GM19395 (cell line): ENCODE measurements around the gene MEPCE.
"Not testable (repeated sequence)": the region's sequence is repeated elsewhere in the genome, so short reads cannot be mapped to it uniquely, and the experiment has no call there.

Experiments
- ATAC-seq: cut with Tn5 transposase; IDR thresholded peaks from one replicate; pipeline ENCODE4 v1.9.1; 2021; ENCODE audit warnings: mild to moderate bottlenecking, moderate library complexity; ENCODE audit not compliant: unreplicated experiment

Gene MEPCE, protein sequence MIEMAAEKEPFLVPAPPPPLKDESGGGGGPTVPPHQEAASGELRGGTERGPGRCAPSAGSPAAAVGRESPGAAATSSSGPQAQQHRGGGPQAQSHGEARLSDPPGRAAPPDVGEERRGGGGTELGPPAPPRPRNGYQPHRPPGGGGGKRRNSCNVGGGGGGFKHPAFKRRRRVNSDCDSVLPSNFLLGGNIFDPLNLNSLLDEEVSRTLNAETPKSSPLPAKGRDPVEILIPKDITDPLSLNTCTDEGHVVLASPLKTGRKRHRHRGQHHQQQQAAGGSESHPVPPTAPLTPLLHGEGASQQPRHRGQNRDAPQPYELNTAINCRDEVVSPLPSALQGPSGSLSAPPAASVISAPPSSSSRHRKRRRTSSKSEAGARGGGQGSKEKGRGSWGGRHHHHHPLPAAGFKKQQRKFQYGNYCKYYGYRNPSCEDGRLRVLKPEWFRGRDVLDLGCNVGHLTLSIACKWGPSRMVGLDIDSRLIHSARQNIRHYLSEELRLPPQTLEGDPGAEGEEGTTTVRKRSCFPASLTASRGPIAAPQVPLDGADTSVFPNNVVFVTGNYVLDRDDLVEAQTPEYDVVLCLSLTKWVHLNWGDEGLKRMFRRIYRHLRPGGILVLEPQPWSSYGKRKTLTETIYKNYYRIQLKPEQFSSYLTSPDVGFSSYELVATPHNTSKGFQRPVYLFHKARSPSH

DNA sequence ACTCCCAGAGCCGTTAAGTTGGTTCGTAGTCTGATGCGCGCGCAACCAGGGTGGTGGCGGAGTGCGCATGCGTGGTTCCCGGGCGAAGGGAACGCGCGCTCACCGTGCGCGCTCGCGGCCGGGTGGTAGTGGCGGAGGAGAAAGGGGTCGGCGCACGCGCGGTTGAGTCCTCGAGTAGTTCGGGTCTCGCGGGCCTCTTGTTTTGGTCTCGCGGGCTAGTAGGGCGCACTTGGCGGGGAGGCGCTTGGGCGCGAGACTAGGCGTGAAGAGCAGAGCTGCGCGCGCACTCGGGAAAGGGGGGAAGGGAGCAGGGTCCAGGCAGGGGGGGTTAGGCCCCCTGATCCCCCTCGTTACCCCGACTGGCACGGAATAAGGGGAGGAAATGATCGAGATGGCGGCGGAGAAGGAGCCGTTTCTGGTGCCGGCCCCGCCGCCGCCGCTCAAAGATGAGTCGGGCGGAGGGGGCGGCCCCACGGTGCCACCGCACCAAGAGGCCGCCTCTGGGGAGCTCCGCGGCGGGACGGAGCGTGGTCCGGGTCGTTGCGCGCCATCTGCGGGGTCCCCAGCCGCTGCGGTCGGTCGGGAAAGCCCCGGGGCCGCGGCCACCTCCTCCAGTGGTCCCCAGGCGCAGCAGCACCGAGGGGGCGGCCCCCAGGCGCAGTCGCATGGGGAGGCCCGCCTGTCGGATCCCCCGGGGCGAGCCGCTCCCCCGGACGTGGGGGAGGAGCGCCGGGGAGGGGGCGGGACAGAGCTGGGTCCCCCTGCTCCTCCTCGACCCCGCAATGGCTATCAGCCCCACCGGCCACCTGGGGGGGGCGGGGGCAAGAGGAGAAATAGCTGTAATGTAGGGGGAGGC, at the start of gene MEPCE:
Gene MEPCE, plus strand, starts transcription at position 195 of the 856 bp plus-strand sequence. Its CDS starts 188 bp downstream, at position 383.
- ATAC-seq = peak; percentile 31

DNA sequence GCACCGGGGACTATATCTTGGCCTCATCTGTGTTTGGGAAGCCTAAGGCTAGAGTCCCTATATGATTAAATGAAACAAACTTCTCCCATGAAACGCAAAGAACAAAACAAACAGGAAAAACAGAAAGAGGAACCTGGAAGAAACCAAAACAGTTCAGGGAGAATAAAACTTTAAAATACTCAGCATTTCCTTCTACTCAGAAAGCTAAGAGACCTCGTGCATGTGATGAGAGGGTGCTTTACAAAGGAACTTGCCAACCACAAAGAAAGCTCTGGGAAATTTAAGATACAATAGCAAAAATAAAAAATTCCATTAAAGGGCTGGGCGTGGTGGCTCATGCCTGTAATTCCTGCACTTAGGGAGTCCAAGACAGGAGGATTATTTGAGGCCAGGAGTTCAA, 49.4 kb upstream of the MEPCE start:
- no peak for ATAC-seq

DNA sequence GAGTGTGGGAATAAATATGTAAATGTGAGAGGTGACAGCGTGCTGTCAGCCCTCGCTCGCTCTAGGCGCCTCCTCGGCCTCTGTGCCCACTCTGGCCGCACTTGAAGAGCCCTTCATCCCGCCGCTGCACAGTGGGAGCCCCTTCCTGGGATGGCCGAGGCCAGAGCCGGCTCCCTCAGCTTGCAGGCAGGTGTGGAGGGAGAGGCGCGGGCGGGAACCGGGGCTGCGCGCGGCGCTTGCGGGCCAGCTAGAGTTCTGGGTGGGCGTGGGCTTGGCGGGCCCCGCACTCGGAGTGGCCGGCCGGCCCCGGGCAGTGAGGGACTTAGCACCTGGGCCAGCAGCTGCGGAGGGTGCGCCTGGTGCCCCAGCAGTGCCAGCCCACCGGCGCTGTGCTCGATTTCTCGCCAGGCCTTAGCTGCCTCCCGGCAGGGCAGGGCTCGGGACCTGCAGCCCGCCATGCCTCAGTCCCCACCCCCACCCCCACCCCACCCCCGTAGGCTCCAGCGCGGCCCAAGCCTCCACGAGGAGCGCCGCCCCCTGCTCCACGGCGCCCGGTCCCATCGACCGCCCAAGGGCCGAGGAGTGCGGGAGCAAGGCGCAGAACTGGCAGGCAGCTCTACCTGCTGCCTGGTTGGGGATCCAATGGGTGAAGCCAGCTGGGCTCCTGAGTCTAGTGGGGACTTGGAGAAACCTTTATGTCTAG, 47.9 kb upstream of the MEPCE start:
- ATAC-seq = not testable (repeated sequence)

DNA sequence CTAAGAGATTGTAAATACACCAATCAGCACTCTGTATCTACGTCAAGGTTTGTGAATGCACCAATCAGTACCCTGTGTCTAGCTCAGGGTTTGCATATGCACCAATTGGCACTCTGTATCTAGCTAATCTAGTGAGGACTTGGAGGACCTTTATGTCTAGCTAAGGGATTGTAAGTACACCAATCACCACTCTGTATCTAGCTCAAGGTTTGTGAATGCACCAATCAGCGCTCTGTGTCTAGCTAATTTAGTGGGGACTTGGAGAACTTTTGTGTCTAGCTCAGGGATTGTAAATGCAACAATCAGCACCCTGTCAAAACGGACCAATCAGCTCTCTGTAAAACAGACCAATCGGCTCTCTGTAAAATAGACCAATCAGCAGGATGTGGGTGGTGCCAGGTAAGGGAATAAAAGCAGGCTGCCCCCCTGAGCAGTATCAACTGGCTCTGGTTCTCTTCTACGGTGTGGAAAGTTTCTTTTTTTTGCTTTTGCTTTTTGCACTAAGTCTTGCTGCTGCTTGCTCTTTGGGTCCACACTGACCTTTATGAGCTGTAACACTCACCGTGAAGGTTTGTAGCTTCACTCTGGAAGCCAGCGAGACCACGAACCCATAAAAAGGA, 47.3 kb upstream of the MEPCE start:
- not testable (repeated sequence) for ATAC-seq

DNA sequence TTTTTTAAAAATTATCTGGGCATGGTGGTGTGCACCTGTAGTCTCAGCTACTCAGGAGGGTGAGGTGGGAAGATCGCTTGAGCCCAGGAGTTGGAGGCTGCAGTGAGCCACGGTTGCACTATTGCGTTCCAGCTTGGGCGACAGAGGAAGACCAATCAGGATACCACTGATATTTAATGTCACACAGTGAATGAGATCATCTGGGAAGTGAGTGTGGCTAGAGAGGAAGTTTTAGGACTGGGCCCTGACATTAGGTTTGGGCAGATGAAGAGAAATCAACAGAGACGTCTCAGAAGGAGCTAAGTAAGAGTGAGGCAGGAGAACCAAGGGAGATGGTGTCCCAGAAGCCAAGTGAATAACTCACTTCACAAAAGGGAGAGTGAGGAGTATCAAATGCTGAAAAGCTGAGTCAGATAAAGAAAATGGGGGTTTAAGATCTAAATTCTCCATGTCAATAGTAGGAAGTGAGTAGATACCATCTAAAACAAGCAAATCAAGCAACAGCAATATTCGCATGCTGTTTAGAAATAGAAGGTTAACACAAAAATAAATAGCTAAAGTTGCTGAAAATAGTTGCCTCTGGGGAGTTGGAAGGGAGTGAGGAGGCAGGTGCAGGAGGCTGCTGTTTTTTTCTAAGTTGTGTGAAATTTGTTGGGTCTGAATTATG, 44.9 kb upstream of the MEPCE start:
- ATAC-seq = no peak

DNA sequence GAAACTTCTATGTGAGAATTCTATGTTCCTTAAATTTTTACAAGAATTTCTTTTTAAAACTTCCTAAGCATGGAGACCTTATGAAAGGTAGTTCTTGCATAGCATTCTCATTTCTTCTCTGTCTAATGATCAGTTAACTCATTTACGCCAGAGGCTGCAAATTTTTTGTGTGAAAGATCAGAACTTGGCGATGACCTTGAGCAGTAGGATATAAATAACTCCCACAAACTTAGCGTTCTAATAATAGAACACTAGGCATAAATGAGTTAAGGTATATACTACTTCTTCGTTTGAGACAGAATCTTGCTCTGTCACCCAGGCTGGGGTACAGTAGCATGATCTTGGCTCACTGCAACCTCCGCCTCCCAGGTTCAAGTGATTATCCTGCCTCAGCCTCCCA, 42.7 kb upstream of the MEPCE start:
- no peak for ATAC-seq

DNA sequence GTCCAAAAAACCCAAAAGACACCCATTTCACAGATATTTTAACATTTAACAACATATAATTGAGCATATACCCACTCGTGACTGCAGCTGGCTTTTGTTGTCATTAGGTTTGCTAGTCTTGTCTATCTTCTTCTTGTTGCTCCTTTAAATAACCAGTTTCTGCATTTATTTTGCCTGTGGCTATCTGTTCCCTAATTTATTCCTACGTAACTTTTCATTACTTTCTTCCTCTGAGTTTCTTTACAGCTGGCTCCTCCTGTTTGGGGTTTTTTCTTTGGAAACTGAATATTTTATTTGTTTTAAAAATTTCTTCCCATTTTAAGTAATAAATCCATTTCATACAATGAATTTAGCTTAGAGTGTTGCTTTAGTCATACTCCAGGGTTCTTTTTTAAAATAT, 41.9 kb upstream of the MEPCE start:
- no peak for ATAC-seq

DNA sequence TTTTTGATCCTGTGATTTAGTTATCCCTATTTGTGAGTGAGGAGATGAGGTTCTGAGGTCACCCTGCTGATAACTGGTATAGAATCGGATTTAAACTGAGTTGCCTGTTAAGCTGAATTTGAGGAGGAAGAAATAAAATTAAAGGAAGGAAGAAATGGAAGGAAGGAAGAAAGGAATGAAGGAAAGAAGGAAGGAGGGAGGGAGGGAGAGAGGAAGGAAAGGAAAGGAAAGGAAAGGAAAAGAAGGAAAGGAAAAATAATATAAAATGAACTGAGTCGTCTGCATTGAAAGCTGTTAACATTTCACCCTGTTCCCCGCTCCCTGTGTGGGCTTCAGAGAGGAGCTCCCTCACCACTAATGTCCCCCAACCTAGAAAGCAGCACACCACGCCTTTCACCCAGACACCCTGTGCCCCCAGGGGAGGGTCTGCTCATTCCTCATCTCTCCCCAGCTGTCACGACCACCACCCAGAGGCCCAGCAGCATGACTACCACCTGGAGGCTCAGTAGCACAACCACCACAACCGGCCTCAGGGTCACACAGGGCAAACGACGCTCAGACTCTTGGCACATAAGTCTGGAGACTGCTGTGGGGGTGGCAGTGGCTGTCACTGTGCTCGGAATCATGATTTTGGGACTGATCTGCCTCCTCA, 40.1 kb upstream of the MEPCE start:
- no peak for ATAC-seq

DNA sequence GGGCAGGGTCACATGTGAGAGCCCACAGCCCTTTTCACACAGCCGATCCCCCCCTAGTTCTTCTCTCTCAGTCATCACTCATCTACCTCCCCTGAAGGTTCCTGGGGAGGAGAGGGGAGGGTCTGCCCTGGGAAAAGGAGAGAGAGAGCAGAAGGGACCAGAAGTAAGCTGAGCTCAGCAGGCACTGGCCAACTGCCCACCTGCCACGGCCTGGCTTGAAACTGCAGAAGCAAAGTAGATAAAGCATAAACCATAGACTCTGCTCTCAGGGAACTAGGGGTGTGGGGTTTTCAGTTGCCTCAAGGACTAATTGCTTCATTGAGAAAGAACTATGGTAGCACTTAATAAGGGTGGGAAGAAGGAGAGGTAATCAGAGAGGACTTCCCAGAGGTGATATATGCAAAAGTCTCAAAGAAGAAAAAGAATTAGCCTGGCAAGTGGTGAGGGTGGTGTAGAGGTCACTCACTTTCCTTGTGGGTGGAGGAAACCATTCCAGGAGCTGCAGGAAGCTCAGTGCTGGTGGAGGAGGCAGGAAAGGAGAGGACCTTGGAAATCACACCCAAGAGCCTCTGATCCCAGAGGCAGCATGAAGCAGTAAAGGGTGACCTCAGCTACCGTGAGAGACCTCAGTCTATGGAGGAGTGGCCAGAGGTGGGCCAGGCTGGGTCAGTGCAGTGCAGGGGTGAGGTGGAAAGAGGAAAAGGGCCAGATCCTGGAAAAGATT, 39.2 kb upstream of the MEPCE start:
- ATAC-seq = no peak

DNA sequence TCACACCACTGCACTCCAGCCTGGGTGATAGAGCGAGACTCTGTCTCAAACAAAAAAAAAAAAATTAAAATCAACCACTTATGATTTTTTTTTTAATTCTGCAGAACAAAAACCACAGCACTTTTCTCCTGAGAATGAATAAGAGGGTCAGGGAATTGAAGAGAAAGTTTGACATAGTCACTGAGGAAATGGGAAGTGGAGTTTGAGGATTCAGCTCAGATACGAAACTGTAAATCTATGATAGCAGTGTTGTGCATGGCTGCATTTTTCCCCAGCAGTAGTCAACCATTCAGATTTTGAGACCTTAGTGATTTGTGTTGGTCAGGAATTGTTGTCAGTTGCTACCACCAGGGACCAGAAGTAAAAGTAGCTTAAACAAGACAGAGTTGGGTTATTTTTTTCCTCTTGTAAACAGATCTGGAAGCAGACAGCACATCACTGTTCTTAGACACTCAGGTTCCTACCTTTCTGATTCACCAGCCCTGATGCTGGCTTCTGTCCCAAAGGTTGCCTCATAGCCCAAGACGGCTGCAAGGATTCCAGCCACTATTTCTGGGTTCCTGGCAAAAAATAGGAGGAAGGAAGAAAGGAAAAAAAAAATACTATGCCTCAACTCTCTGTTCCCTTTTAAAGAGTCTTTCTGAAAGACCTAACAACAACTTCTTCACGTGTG, 36.3 kb upstream of the MEPCE start:
- ATAC-seq = no peak

DNA sequence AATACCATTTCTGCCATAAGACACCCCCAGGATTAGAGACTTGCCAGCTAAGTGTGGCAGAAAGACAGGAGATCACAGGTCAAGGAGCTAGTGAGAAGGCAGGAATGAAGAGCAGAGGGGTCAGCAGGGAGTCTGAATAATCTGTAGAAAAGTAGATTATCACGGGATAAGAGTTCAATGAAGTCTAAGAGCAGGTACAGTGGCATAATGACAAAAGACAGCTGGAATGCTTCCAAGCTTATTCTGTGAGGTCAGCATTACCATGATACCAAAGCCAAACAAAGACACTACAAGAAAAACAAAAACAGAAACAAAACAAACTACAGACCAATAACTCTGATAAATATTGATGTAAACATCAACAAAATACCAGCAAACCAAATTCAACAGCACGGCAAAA, 35.6 kb upstream of the MEPCE start:
- ATAC-seq = no peak

DNA sequence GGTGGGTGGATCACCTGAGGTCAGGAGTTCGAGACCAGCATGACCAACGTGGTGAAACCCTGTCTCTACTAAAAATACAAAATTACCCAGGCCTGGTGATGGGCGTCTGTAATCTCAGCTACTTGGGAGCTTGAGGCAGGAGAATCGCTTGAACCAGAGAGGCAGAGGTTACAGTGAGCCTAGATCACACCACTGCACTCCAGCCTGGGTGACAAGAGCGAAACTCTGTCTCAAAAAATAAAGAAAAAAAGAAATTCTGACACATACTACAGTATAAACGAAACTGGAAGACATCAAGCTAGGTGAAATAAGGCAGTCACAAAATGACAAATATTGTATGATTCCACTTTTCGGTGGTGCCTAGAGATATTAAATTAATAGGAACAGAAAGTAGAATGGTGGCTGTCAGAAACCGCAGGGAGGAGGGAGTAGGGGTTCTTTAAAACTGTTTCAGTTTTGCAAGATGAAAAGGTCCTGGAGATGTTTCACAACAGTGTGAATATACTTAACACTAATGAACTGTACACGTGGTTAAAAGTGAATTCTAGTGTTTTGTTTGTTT, 33.1 kb upstream of the MEPCE start:
- ATAC-seq = peak; percentile 86

DNA sequence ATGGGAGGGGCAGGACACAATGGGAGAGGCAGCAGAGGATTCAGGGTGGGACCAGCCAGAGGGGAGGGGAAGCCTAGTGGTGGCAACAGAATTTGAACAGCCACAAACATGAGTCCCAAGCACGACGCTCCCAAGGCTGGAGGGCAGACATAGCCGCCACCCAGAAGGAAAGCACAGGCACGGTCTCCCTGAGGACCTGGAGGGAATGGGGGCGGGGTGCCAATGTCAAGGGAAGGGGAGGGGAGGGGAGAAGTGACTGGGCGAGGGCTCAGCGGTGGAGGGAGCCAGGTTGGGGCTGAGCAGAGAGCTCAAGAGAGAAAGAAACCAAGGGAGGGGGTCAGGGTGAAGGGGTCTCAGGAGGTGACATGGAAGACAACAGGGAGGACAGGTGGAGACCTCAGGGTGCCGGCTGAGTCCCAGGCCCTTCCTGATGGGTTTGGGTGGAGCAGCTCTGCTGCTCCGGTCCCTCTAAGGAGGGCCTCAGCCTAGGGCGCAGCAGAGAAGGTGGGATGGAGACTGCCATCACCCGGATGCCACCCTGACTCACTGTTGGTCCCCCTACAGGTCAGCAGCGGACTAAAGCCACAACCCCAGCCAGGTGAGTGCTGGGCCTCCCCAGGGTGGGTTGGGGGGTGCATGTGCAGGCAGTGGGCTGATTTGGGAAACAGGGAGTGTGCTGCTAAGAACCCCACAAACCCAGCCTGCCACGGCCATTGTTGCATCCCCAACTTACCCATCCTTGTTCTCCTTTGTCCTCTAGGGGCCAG, 32.1 kb upstream of the MEPCE start:
- no peak for ATAC-seq

DNA sequence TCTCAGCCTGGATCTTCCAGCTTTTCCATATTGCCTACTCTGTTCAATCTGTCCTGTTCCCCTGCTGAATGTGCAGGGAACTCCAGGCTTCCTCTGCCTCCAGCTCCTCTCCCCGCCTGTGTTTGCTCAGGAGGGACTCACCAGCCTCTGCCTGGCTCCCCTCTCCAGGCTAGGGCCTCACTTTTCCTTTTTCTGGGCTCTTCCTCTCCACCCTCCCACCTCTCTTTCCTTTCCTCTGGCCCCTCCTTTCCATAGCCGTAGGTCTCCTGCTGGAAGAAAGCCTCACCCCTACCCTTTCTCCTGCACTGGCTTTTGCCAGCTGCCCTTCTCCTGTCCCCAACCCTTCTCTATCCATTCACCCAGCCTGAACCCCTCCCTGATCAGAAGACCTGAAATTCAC, 31.4 kb upstream of the MEPCE start:
- ATAC-seq = no peak

DNA sequence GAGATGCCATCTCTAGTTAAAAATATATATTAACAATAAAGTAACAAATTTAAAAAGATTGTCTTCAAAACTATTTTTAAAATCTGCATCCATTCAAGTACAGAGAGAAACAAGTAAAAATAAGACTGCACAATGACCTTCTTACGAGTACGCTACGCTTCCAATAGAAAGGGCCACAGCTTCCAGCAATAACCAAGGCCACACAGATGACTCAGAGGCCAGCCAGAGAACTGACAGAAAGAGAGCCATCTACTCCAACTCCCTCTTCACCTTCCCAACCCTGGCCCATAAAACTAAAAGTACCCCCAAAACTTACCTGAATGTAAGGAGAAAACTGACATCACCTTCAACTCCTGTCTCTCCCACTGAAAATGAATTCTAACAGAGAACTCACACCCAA, 29.6 kb upstream of the MEPCE start:
- no peak for ATAC-seq

DNA sequence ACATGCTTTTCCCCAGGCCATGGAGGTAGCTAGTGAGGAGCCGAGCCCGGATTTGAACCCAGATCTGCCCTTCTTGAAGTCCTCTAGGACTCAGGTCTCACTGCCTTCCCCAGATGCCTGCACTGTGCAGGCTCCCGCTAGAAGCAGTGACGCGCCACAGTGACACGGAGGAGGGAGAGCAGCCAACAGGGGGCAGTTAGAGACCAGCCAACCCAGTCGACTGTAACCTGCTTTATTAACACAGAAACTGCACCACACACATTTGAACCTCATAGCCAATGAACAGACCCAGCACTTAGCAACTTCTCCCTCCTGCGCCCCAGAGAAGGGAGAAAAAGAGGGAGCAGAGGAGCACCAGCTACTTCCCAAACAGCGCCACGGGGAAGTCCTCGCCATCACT, 29.0 kb upstream of the MEPCE start:
- ATAC-seq = no peak

DNA sequence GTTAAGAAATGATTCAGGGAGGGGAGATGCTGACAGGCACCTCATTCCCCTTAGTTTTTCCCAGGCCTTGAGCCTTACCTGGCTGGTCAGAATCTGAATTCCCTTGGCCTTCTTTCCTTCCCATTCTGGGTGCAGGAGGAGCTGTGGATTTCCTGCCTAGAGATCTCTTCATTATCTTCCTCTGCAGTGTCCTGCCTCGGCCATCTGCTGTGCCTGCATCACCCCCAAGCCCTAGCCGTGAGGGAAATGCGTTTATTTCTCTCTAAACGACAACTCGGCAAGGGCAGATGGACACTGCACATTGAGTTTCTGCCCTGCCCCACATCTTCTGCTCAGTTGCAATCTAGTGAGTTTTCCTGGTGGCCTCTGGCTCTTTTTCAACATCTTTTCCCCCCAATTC, 27.8 kb upstream of the MEPCE start:
- no peak for ATAC-seq
